GM12892 (cell line): ENCODE data around the gene PAX7.

Source experiments
- POLR2A ChIP-seq: IDR thresholded peaks from 2 replicates; pipeline ENCODE4 v1.6.1; 2011; ENCODE audit warnings: low read depth, low read length, control low read depth
- POLR2AphosphoS5 ChIP-seq: IDR thresholded peaks from 2 replicates; pipeline ENCODE4 v1.6.1; 2011; ENCODE audit warnings: low read depth, low read length, control low read depth

- no peak for TF ChIP-seq POLR2A
- no peak for TF ChIP-seq POLR2AphosphoS5
Measured at GRCh38 chr1:18793164-18793563, 162.5 kb downstream of the PAX7 start.
